ENCODE results near the gene SORCS3. TPM values are rescaled to one million over a fixed set of nuclear protein-coding genes. Genes with fewer than 3 reads are reported as not detected.

The SORCS3 gene
- total and polyA plus RNA-seq, 11 donors: 0.03 to 0.19 (median 0.05) TPM; not detected in 8

- H3K27me3 ChIP-seq: no peaks in the 10 kb centered on the region
- ATAC-seq (no peak), DNase-seq (no peak)
- no peaks in the 10 kb centered on the region for H3K9me3 ChIP-seq
- no peaks in the 10 kb centered on the region for H3K4me1 ChIP-seq
- H3K36me3 ChIP-seq: no peaks in the 10 kb centered on the region
- H3K4me3 ChIP-seq: no peak overlapping the region
- 29 to 44% (median 39%) methylated on average over 4 of the region's 4 CpGs for WGBS, 4 donors
- no peak overlapping the region for H3K27ac ChIP-seq
- TF ChIP-seq CTCF (IDR thresholded peaks at IDR 0.05) (no peak), POLR2A (IDR thresholded peaks at IDR 0.05) (no peak)
- intact Hi-C loops (cut with DNase I): no loop called here
Observed at GRCh38 chr10:105161767-105162166, 520.7 kb downstream of the SORCS3 start.

- WGBS, 4 donors: 59 to 68% (median 61%) methylated on average over 1 of the region's 1 CpG
- peaks cover 0 to 10% (median 0%) of the 10 kb centered on the region in 12 donors for H3K9me3 ChIP-seq
- TF ChIP-seq CTCF (IDR thresholded peaks at IDR 0.05): no peak
- no peak for TF ChIP-seq POLR2A (IDR thresholded peaks at IDR 0.05)
- DNase-seq: no peak
- H3K4me3 ChIP-seq: no peak overlapping the region
- no peak overlapping the region for H3K27ac ChIP-seq
- no peaks in the 10 kb centered on the region for H3K36me3 ChIP-seq
- H3K4me1 ChIP-seq: no peaks in the 10 kb centered on the region
- intact Hi-C loops (cut with DNase I): no loop called here
- H3K27me3 ChIP-seq: no peaks in the 10 kb centered on the region
- ATAC-seq: no peak
Observed at GRCh38 chr10:105170521-105170920, 529.4 kb downstream of the SORCS3 start.

- no peaks in the 10 kb centered on the region for H3K36me3 ChIP-seq
- no peaks in the 10 kb centered on the region for H3K27me3 ChIP-seq
- 85 to 89% (median 87%) methylated on average over 3 of the region's 3 CpGs for WGBS, 4 donors
- no peak overlapping the region for H3K4me3 ChIP-seq
- DNase-seq: no peak
- ATAC-seq: no peak
- no peak overlapping the region for H3K27ac ChIP-seq
- H3K4me1 ChIP-seq: no peaks in the 10 kb centered on the region
- TF ChIP-seq POLR2A (IDR thresholded peaks at IDR 0.05) (no peak), CTCF (IDR thresholded peaks at IDR 0.05) (no peak)
- H3K9me3 ChIP-seq: peaks cover 0 to 10% (median 0%) of the 10 kb centered on the region in 12 donors
- intact Hi-C loops (cut with DNase I): no loop called here
Observed at GRCh38 chr10:105171945-105172344, 530.9 kb downstream of the SORCS3 start.

GRCh38 chr10:105181626-105182025 is 540.5 kb downstream of the SORCS3 start:
- no peak for DNase-seq
- TF ChIP-seq POLR2A (IDR thresholded peaks at IDR 0.05) (no peak), CTCF (IDR thresholded peaks at IDR 0.05) (no peak)
- Histone ChIP-seq H3K4me3 (no peak overlapping the region), H3K27me3 (no peaks in the 10 kb centered on the region), H3K36me3 (no peaks in the 10 kb centered on the region), H3K4me1 (no peaks in the 10 kb centered on the region), H3K9me3 (no peaks in the 10 kb centered on the region), H3K27ac (no peak overlapping the region)
- intact Hi-C loops (cut with DNase I): no loop called here
- no peak for ATAC-seq
